Measurements from ENCODE around the gene SNX20.
A peak's percentile ranks its signal among the peaks of the same experiment; 100 is the strongest.

The SNX20 gene

GRCh38 chr16:50665128-50665878, 15.8 kb downstream of the SNX20 start:
- peak overlapping the region; percentile 43 to 68 (median 63) for H3K4me3 Mint-ChIP-seq
- H3K27ac Mint-ChIP-seq: peak overlapping the region in 1 of 3 experiments; percentile 66
- peaks cover 4% of the 10 kb centered on the region for H3K9me3 Mint-ChIP-seq
- H3K4me1 Mint-ChIP-seq: peaks cover 31% of the 10 kb centered on the region
- H3K27me3 Mint-ChIP-seq (ENCODE audit: low read depth): peaks cover 5% of the 10 kb centered on the region
- TF ChIP-seq CTCF (IDR thresholded peaks at IDR 0.05; ENCODE audit: unreplicated experiment in 3 of 3): peak; percentile 91 to 94 (median 94)
- no peaks in the 10 kb centered on the region for H3K36me3 Mint-ChIP-seq (ENCODE audit: low read depth)

- Mint-ChIP-seq H3K36me3 (ENCODE audit: low read depth) (no peaks in the 10 kb centered on the region), H3K4me3 (no peak overlapping the region), H3K27me3 (ENCODE audit: low read depth) (no peaks in the 10 kb centered on the region), H3K9me3 (peaks cover 4% of the 10 kb centered on the region), H3K4me1 (peaks cover 31% of the 10 kb centered on the region), H3K27ac (no peak overlapping the region)
- no peak for TF ChIP-seq CTCF (IDR thresholded peaks at IDR 0.05; ENCODE audit: unreplicated experiment in 3 of 3)
Observed at GRCh38 chr16:50664270-50664669, 16.8 kb downstream of the SNX20 start.

GRCh38 chr16:50662306-50662940, 18.7 kb downstream of the SNX20 start:
- Mint-ChIP-seq H3K4me3 (no peak overlapping the region), H3K9me3 (peaks cover 4% of the 10 kb centered on the region), H3K4me1 (peaks cover 16% of the 10 kb centered on the region), H3K27me3 (ENCODE audit: low read depth) (no peaks in the 10 kb centered on the region), H3K27ac (no peak overlapping the region), H3K36me3 (ENCODE audit: low read depth) (no peaks in the 10 kb centered on the region)
- TF ChIP-seq CTCF (IDR thresholded peaks at IDR 0.05; ENCODE audit: unreplicated experiment in 3 of 3): no peak

- peaks cover 1% of the 10 kb centered on the region for H3K9me3 Mint-ChIP-seq
- H3K4me3 Mint-ChIP-seq: no peak overlapping the region
- no peaks in the 10 kb centered on the region for H3K36me3 Mint-ChIP-seq (ENCODE audit: low read depth)
- peaks cover 13% of the 10 kb centered on the region for H3K4me1 Mint-ChIP-seq
- H3K27me3 Mint-ChIP-seq (ENCODE audit: low read depth): no peaks in the 10 kb centered on the region
- H3K27ac Mint-ChIP-seq: no peak overlapping the region
- TF ChIP-seq CTCF (IDR thresholded peaks at IDR 0.05; ENCODE audit: unreplicated experiment in 3 of 3): no peak
Observed at GRCh38 chr16:50659806-50660205, 21.3 kb downstream of the SNX20 start.

- Mint-ChIP-seq H3K27me3 (ENCODE audit: low read depth) (peaks cover 6% of the 10 kb centered on the region), H3K27ac (peak overlapping the region in 2 of 3 experiments; percentile 44 to 50), H3K4me1 (peaks cover 22% of the 10 kb centered on the region), H3K36me3 (ENCODE audit: low read depth) (no peaks in the 10 kb centered on the region), H3K4me3 (no peak overlapping the region), H3K9me3 (no peaks in the 10 kb centered on the region)
- no peak for TF ChIP-seq CTCF (IDR thresholded peaks at IDR 0.05; ENCODE audit: unreplicated experiment in 3 of 3)
Observed at GRCh38 chr16:50657241-50657640, 23.9 kb downstream of the SNX20 start.
